Measurements from ENCODE around the gene VPS45.
"Not testable (repeated sequence)": the region's sequence is repeated elsewhere in the genome, so short reads cannot be mapped to it uniquely, and the experiment has no call there.

VPS45 gene

DNA sequence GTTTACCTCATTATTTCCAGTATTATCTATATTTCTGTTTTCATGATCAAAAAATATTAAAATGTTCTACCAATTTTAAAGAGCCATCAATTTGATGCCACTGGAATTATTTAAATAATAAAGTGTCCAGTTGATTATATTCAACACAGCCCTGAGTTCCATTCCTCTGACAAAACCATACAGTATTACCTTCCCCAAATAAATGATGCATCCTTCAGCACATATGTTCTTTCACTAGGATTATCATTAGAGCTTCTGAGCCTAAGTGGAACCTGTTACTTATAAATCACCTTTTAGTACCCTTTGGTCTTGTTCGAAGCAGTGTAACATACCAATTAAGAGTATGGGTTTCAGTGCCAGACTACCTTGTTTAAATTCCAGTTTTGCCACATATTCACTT, 64.8 kb downstream of the VPS45 start:
- Histone ChIP-seq H3F3A (ENCODE audit: insufficient read depth) (no peaks in the 10 kb centered on the region), H3K4me3 (ENCODE audit: insufficient read depth, low read length, poor library complexity, severe bottlenecking) (no peak overlapping the region), H3K79me2 (ENCODE audit: insufficient read depth, low read length) (no peaks in the 10 kb centered on the region), H2AFZ (ENCODE audit: low read depth, low read length, severe bottlenecking) (no peak overlapping the region), H3K27me3 (ENCODE audit: low read length) (no peaks in the 10 kb centered on the region), H3K9me2 (replicated peaks; ENCODE audit: insufficient read depth, low read length) (no peaks in the 10 kb centered on the region), H3K27ac (ENCODE audit: low read depth, low read length) (no peak overlapping the region), H3K36me3 (ENCODE audit: low read length) (no peaks in the 10 kb centered on the region), H3K9ac (ENCODE audit: low read length) (no peak overlapping the region), H4K20me1 (ENCODE audit: low read depth, low read length) (no peaks in the 10 kb centered on the region), H3K4me2 (ENCODE audit: low read depth, low read length, poor library complexity, severe bottlenecking) (no peak overlapping the region), H3K9me3 (ENCODE audit: insufficient read depth, low read length) (no peaks in the 10 kb centered on the region)
- TF ChIP-seq CTCF (IDR thresholded peaks at IDR 0.05; ENCODE audit: insufficient read depth, low read length, poor library complexity, severe bottlenecking): no peak
- no peak for TF ChIP-seq EZH2phosphoT487 (conservative IDR thresholded peaks at IDR 0.05; ENCODE audit: low read length)

- no peak overlapping the region for H3K27ac ChIP-seq (ENCODE audit: low read depth, low read length)
- no peak overlapping the region for H3K4me2 ChIP-seq (ENCODE audit: low read depth, low read length, poor library complexity, severe bottlenecking)
- H3K36me3 ChIP-seq (ENCODE audit: low read length): no peaks in the 10 kb centered on the region
- no peak overlapping the region for H3K4me3 ChIP-seq (ENCODE audit: insufficient read depth, low read length, poor library complexity, severe bottlenecking)
- H3K79me2 ChIP-seq (ENCODE audit: insufficient read depth, low read length): no peaks in the 10 kb centered on the region
- H3K9me3 ChIP-seq (ENCODE audit: insufficient read depth, low read length): no peaks in the 10 kb centered on the region
- H3K9ac ChIP-seq (ENCODE audit: low read length): no peak overlapping the region
- H3K9me2 ChIP-seq (replicated peaks; ENCODE audit: insufficient read depth, low read length): no peaks in the 10 kb centered on the region
- no peaks in the 10 kb centered on the region for H3F3A ChIP-seq (ENCODE audit: insufficient read depth)
- H2AFZ ChIP-seq (ENCODE audit: low read depth, low read length, severe bottlenecking): no peak overlapping the region
- TF ChIP-seq EZH2phosphoT487 (conservative IDR thresholded peaks at IDR 0.05; ENCODE audit: low read length) (no peak), CTCF (IDR thresholded peaks at IDR 0.05; ENCODE audit: insufficient read depth, low read length, poor library complexity, severe bottlenecking) (no peak)
- no peaks in the 10 kb centered on the region for H3K27me3 ChIP-seq (ENCODE audit: low read length)
- no peaks in the 10 kb centered on the region for H4K20me1 ChIP-seq (ENCODE audit: low read depth, low read length)
Observed at GRCh38 chr1:150134537-150134936, 67.0 kb downstream of the VPS45 start.

- not testable (repeated sequence) for H3K9ac ChIP-seq (ENCODE audit: low read length); H3K27me3 ChIP-seq (ENCODE audit: low read length); H3K4me2 ChIP-seq (ENCODE audit: low read depth, low read length, poor library complexity, severe bottlenecking); H3K36me3 ChIP-seq (ENCODE audit: low read length); H3F3A ChIP-seq (ENCODE audit: insufficient read depth); H3K79me2 ChIP-seq (ENCODE audit: insufficient read depth, low read length); H3K4me3 ChIP-seq (ENCODE audit: insufficient read depth, low read length, poor library complexity, severe bottlenecking); H3K9me2 ChIP-seq (replicated peaks; ENCODE audit: insufficient read depth, low read length); H2AFZ ChIP-seq (ENCODE audit: low read depth, low read length, severe bottlenecking); H3K9me3 ChIP-seq (ENCODE audit: insufficient read depth, low read length); H4K20me1 ChIP-seq (ENCODE audit: low read depth, low read length); H3K27ac ChIP-seq (ENCODE audit: low read depth, low read length)
Observed at GRCh38 chr1:150135400-150135799, 67.8 kb downstream of the VPS45 start.

- Histone ChIP-seq H3K36me3 (ENCODE audit: low read length) (no peaks in the 10 kb centered on the region), H3K9ac (ENCODE audit: low read length) (no peak overlapping the region), H3K79me2 (ENCODE audit: insufficient read depth, low read length) (no peaks in the 10 kb centered on the region), H3K27ac (ENCODE audit: low read depth, low read length) (no peak overlapping the region), H2AFZ (ENCODE audit: low read depth, low read length, severe bottlenecking) (no peak overlapping the region), H3K4me2 (ENCODE audit: low read depth, low read length, poor library complexity, severe bottlenecking) (no peak overlapping the region), H3K9me3 (ENCODE audit: insufficient read depth, low read length) (no peaks in the 10 kb centered on the region), H3K9me2 (replicated peaks; ENCODE audit: insufficient read depth, low read length) (no peaks in the 10 kb centered on the region), H3K4me3 (ENCODE audit: insufficient read depth, low read length, poor library complexity, severe bottlenecking) (no peak overlapping the region), H4K20me1 (ENCODE audit: low read depth, low read length) (no peaks in the 10 kb centered on the region), H3F3A (ENCODE audit: insufficient read depth) (no peaks in the 10 kb centered on the region), H3K27me3 (ENCODE audit: low read length) (no peaks in the 10 kb centered on the region)
- TF ChIP-seq CTCF (IDR thresholded peaks at IDR 0.05; ENCODE audit: insufficient read depth, low read length, poor library complexity, severe bottlenecking): no peak
- TF ChIP-seq EZH2phosphoT487 (conservative IDR thresholded peaks at IDR 0.05; ENCODE audit: low read length): no peak
Observed at GRCh38 chr1:150138044-150138443, 70.5 kb downstream of the VPS45 start.

Measured in SU-DHL-6 (cell line).